GM23338 (cell line): ENCODE measurements around the gene EDEM2. TPM values are rescaled to one million over a fixed set of nuclear protein-coding genes. Genes with fewer than 3 reads are reported as not detected.
"Not testable (repeated sequence)": the region's sequence is repeated elsewhere in the genome, so short reads cannot be mapped to it uniquely, and the experiment has no call there.

Source experiments
- ATAC-seq: fragments of 200-7000 bp; cut with Tn5 transposase; 3 replicates; pipeline ENCODE4 v1.9.1; 2020
- DNase-seq: peaks from one replicate; pipeline ENCODE4 v3.0.0-alpha.2; 2015; ENCODE audit warnings: low spot score
- H2AFZ ChIP-seq: fragments of 200-600 bp; sonication (generic); 2 replicates; pipeline ENCODE4 v1.8.0; 2016; ENCODE audit warnings: antibody characterized with exemption, mild to moderate bottlenecking, moderate library complexity
- H3F3A ChIP-seq: fragments of 200-600 bp; sonication (generic); replicated peaks from 2 replicates; pipeline ENCODE4 v1.8.0; 2017; ENCODE audit warnings: antibody characterized with exemption, mixed run types, low read depth
- H3K27ac ChIP-seq: fragments of 200-600 bp; sonication (generic); 2 replicates; pipeline ENCODE4 v1.6.1; 2016; ENCODE audit warnings: low read depth
- H3K27me3 ChIP-seq: fragments of 200-600 bp; sonication (generic); 2 replicates; pipeline ENCODE4 v1.8.0; 2016; ENCODE audit warnings: mild to moderate bottlenecking, mixed run types, moderate library complexity; ENCODE audit not compliant: insufficient read depth
- H3K36me3 ChIP-seq: fragments of 200-600 bp; sonication (generic); 2 replicates; pipeline ENCODE4 v1.8.0; 2016; ENCODE audit warnings: mild to moderate bottlenecking; ENCODE audit not compliant: insufficient read depth
- H3K4me1 ChIP-seq: fragments of 200-600 bp; sonication (generic); 2 replicates; pipeline ENCODE4 v1.8.0; 2016; ENCODE audit warnings: mild to moderate bottlenecking, moderate library complexity; ENCODE audit not compliant: insufficient read depth
- H3K4me2 ChIP-seq: fragments of 200-600 bp; sonication (generic); 2 replicates; pipeline ENCODE4 v1.7.1; 2017; ENCODE audit warnings: mixed run types
- H3K4me3 ChIP-seq: fragments of 200-600 bp; sonication (generic); 2 replicates; pipeline ENCODE4 v1.6.1; 2016; ENCODE audit warnings: mixed run types
- H3K79me2 ChIP-seq: fragments of 200-600 bp; sonication (generic); replicated peaks from 2 replicates; pipeline ENCODE4 v1.8.0; 2017; ENCODE audit warnings: mild to moderate bottlenecking; ENCODE audit not compliant: insufficient read depth
- H3K9me2 ChIP-seq: fragments of 200-600 bp; sonication (generic); 2 replicates; pipeline ENCODE4 v1.8.0; 2017; ENCODE audit not compliant: insufficient read depth
- H4K20me1 ChIP-seq: fragments of 200-600 bp; sonication (generic); replicated peaks from 2 replicates; pipeline ENCODE4 v1.8.0; 2017; ENCODE audit warnings: mild to moderate bottlenecking; ENCODE audit not compliant: insufficient read depth
- H3K27ac Mint-ChIP-seq: 2 replicates; pipeline ENCODE4 v1.8.0; 2020; ENCODE audit warnings: inconsistent platforms, mild to moderate bottlenecking, moderate library complexity, mixed read lengths
- H3K27me3 Mint-ChIP-seq: 3 replicates; pipeline ENCODE4 v1.8.0; 2022; ENCODE audit warnings: low read depth, mild to moderate bottlenecking, moderate library complexity, mixed read lengths, inconsistent platforms; ENCODE audit not compliant: insufficient read depth, poor library complexity
- H3K36me3 Mint-ChIP-seq: 3 replicates; pipeline ENCODE4 v1.8.0; 2021; ENCODE audit warnings: low read depth, mild to moderate bottlenecking, inconsistent platforms, moderate library complexity, mixed read lengths
- H3K4me1 Mint-ChIP-seq: 3 replicates; pipeline ENCODE4 v1.8.0; 2020; ENCODE audit warnings: mild to moderate bottlenecking, inconsistent platforms, mixed read lengths
- H3K4me3 Mint-ChIP-seq: 3 replicates; pipeline ENCODE4 v1.8.0; 2021; ENCODE audit warnings: moderate library complexity, mild to moderate bottlenecking, inconsistent platforms, mixed read lengths
- H3K9me3 Mint-ChIP-seq: 3 replicates; pipeline ENCODE4 v1.8.0; 2020; ENCODE audit warnings: moderate library complexity, mild to moderate bottlenecking, inconsistent platforms, mixed read lengths
- CREB1 ChIP-seq: fragments of 250-450 bp; sonication (Bioruptor Pico); IDR thresholded peaks from 2 replicates; pipeline ENCODE4 v1.5.0; 2020; ENCODE audit warnings: low read depth, mild to moderate bottlenecking, moderate library complexity
- CTCF ChIP-seq, 2 experiments: fragments of 200-600 bp in 1 of 2; sonication (generic) in 1 of 2; conservative IDR thresholded peaks; 2 replicates each; pipeline versions ENCODE4 v1.5.1 to v1.6.1; 2016 to 2017; ENCODE audit warnings: antibody characterized with exemption in 2 of 2, low read depth in 2 of 2, mild to moderate bottlenecking in 2 of 2, moderate library complexity in 1 of 2
- EZH2 ChIP-seq: fragments of 200-600 bp; sonication (generic); IDR thresholded peaks from one replicate; pipeline ENCODE4 v1.8.0; 2017; ENCODE audit warnings: antibody characterized with exemption, mild to moderate bottlenecking, low read depth; ENCODE audit not compliant: unreplicated experiment
- STAT1 ChIP-seq: IDR thresholded peaks from one replicate; pipeline ENCODE4 v1.6.1; 2016; ENCODE audit warnings: antibody characterized with exemption; ENCODE audit not compliant: unreplicated experiment
- ZNF462 ChIP-seq: fragments of 250-450 bp; sonication (Bioruptor Pico); IDR thresholded peaks from 2 replicates; pipeline ENCODE4 v1.5.0; 2020; ENCODE audit warnings: mild to moderate bottlenecking, moderate library complexity
- polyA plus RNA-seq: library from polyadenylated mRNA; unstranded; fragments of >200 nt; fragmentation: Nextera tagmentation; extraction: Ambion mirVana; gene quantifications from 2 replicates; pipeline ENCODE4 v1.2.1, GENCODE V29; 2016
- total RNA-seq: library from RNA; depleted of rRNA; stranded (reverse); fragments of >200 nt; shearing (Covaris generic); gene quantifications from 2 replicates; pipeline ENCODE4 v1.2.3, GENCODE V29; 2014

The EDEM2 gene
- total and polyA plus RNA-seq, 2 experiments from 2014 or later = 13.9 to 25.3 TPM

- TF ChIP-seq ZNF462 (no peak), CTCF (conservative IDR thresholded peaks at IDR 0.05; ENCODE audit: low read depth in 2 of 2) (no peak), CREB1 (no peak), EZH2 (no peak), STAT1 (no peak)
These were observed 62.1 kb downstream of the EDEM2 start (continued) for GRCh38 chr20:35084998-35085397.

GRCh38 chr20:35080348-35080642, 66.8 kb downstream of the EDEM2 start:
- not testable (repeated sequence) for ATAC-seq, H3K4me1 ChIP-seq, H3K4me1 Mint-ChIP-seq, H3K27me3 ChIP-seq, H3K27ac Mint-ChIP-seq, H3K27ac ChIP-seq, H3K4me3 ChIP-seq, H3K4me3 Mint-ChIP-seq, H3K27me3 Mint-ChIP-seq, DNase-seq, H3K4me2 ChIP-seq, H3F3A ChIP-seq, H2AFZ ChIP-seq, H3K9me2 ChIP-seq
- peaks cover 44% of the 10 kb centered on the region for H3K36me3 Mint-ChIP-seq
- H3K36me3 ChIP-seq = peaks cover 27% of the 10 kb centered on the region
- H3K79me2 ChIP-seq = peaks cover 83% of the 10 kb centered on the region
- H4K20me1 ChIP-seq = peaks cover 16% of the 10 kb centered on the region
- H3K9me3 Mint-ChIP-seq = peaks cover 30% of the 10 kb centered on the region
